Progenitor cell of endocrine pancreas (in vitro differentiated cells): ENCODE data around the gene TAS2R1. TPM values are rescaled to one million over a fixed set of nuclear protein-coding genes. Genes with fewer than 3 reads are reported as not detected.

ENCODE experiments used
- DNase-seq: peaks from one replicate; pipeline ENCODE4 v3.0.0; 2021; ENCODE audit warnings: low spot score; ENCODE audit not compliant: unreplicated experiment
- H3K27ac Mint-ChIP-seq: 2 replicates; pipeline ENCODE4 v1.8.0; 2021; ENCODE audit warnings: mild to moderate bottlenecking, moderate library complexity, mixed read lengths
- H3K27me3 Mint-ChIP-seq: 2 replicates; pipeline ENCODE4 v1.8.0; 2021; ENCODE audit warnings: mixed read lengths
- H3K36me3 Mint-ChIP-seq: 2 replicates; pipeline ENCODE4 v1.8.0; 2022; ENCODE audit warnings: mixed read lengths; ENCODE audit not compliant: insufficient read depth
- H3K4me1 Mint-ChIP-seq: 2 replicates; pipeline ENCODE4 v1.8.0; 2021; ENCODE audit warnings: low read depth, mixed read lengths
- H3K4me3 Mint-ChIP-seq: 2 replicates; pipeline ENCODE4 v1.8.0; 2021; ENCODE audit warnings: low read depth, mild to moderate bottlenecking, moderate library complexity, mixed read lengths
- H3K9me3 Mint-ChIP-seq: 2 replicates; pipeline ENCODE4 v1.8.0; 2021; ENCODE audit warnings: low read depth, mixed read lengths
- long read RNA-seq: library from polyadenylated mRNA; unstranded; transcript quantifications from one replicate; pipeline ENCODE4 v2.0.0, GENCODE V29; 2020
- total RNA-seq: library from RNA; stranded (reverse); gene quantifications from 2 replicates; pipeline ENCODE4 v1.2.1, GENCODE V29; 2021
- TF ChIP-seq, protein P1 (sequence below): fragments of 200-600 bp; sonication (generic); IDR thresholded peaks from one replicate; pipeline ENCODE4 v1.5.0; 2021; ENCODE audit warnings: antibody characterized with exemption, mild to moderate bottlenecking; ENCODE audit not compliant: unreplicated experiment

The TAS2R1 gene, protein sequence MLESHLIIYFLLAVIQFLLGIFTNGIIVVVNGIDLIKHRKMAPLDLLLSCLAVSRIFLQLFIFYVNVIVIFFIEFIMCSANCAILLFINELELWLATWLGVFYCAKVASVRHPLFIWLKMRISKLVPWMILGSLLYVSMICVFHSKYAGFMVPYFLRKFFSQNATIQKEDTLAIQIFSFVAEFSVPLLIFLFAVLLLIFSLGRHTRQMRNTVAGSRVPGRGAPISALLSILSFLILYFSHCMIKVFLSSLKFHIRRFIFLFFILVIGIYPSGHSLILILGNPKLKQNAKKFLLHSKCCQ
- 0.22 TPM in 1 of 2 replicates, not detected in the other for total RNA-seq
- long read RNA-seq, result 0 reads

GRCh38 chr5:9630251-9630650, at the start of gene TAS2R1:
TSS of gene TAS2R1 (minus strand) at chr5:9630351. CDS start at chr5:9630032, 319 bp downstream.
- Mint-ChIP-seq H3K27ac (no peak within 1 kb of the TSS), H3K4me1 (no peaks in the 10 kb centered on the region), H3K4me3 (no peak within 1 kb of the TSS), H3K36me3 (peaks cover 2% of the 10 kb centered on the region), H3K9me3 (peaks cover 20% of the 10 kb centered on the region), H3K27me3 (no peaks in the 10 kb centered on the region)
- DNase-seq, result no peak
- TF ChIP-seq, protein P1, sequence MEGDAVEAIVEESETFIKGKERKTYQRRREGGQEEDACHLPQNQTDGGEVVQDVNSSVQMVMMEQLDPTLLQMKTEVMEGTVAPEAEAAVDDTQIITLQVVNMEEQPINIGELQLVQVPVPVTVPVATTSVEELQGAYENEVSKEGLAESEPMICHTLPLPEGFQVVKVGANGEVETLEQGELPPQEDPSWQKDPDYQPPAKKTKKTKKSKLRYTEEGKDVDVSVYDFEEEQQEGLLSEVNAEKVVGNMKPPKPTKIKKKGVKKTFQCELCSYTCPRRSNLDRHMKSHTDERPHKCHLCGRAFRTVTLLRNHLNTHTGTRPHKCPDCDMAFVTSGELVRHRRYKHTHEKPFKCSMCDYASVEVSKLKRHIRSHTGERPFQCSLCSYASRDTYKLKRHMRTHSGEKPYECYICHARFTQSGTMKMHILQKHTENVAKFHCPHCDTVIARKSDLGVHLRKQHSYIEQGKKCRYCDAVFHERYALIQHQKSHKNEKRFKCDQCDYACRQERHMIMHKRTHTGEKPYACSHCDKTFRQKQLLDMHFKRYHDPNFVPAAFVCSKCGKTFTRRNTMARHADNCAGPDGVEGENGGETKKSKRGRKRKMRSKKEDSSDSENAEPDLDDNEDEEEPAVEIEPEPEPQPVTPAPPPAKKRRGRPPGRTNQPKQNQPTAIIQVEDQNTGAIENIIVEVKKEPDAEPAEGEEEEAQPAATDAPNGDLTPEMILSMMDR, result no peak

DNA sequence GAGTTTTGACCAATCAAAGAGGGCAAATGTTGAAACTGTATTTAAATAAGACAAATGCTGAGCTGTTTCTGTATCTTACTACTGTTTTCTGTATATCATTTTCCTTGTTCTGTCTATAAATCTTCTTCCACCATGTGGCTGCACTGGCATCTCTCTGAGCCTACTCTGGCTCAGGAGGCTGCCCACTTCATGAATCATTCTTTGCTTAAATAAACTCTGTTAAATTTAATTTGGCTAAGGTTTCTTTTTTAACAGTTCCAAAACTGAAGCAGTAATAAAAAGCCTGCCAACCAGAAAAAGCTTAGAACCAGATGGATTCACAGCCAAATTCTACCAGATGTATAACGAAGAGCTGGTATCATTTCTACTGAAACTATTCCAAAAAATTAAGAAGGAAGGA, 40.2 kb upstream of the TAS2R1 start:
- no peak for DNase-seq
- H3K27me3 Mint-ChIP-seq, result no peaks in the 10 kb centered on the region
- no peaks in the 10 kb centered on the region for H3K36me3 Mint-ChIP-seq
- TF ChIP-seq, protein P1, result no peak
- no peak overlapping the region for H3K27ac Mint-ChIP-seq
- H3K9me3 Mint-ChIP-seq, result peaks cover 21% of the 10 kb centered on the region
- H3K4me1 Mint-ChIP-seq, result no peaks in the 10 kb centered on the region
- no peak overlapping the region for H3K4me3 Mint-ChIP-seq

GRCh38 chr5:9667906-9668305, 37.8 kb upstream of the TAS2R1 start:
- no peak overlapping the region for H3K27ac Mint-ChIP-seq
- no peaks in the 10 kb centered on the region for H3K27me3 Mint-ChIP-seq
- TF ChIP-seq, protein P1, result no peak
- H3K36me3 Mint-ChIP-seq, result no peaks in the 10 kb centered on the region
- DNase-seq, result no peak
- H3K4me1 Mint-ChIP-seq, result no peaks in the 10 kb centered on the region
- H3K9me3 Mint-ChIP-seq, result peaks cover 21% of the 10 kb centered on the region
- H3K4me3 Mint-ChIP-seq, result no peak overlapping the region

GRCh38 chr5:9663891-9664290, 33.7 kb upstream of the TAS2R1 start:
- Mint-ChIP-seq H3K27me3 (no peaks in the 10 kb centered on the region), H3K27ac (no peak overlapping the region), H3K9me3 (peaks cover 3% of the 10 kb centered on the region), H3K4me3 (no peak overlapping the region), H3K4me1 (no peaks in the 10 kb centered on the region), H3K36me3 (no peaks in the 10 kb centered on the region)
- DNase-seq, result no peak
- TF ChIP-seq, protein P1, result no peak

- TF ChIP-seq, protein P1, result no peak
- Mint-ChIP-seq H3K4me3 (no peak overlapping the region), H3K27me3 (no peaks in the 10 kb centered on the region), H3K27ac (no peak overlapping the region), H3K9me3 (no peaks in the 10 kb centered on the region), H3K4me1 (no peaks in the 10 kb centered on the region), H3K36me3 (no peaks in the 10 kb centered on the region)
- no peak for DNase-seq
Measured at GRCh38 chr5:9661316-9662015, 31.3 kb upstream of the TAS2R1 start.
